GM18508 (cell line): ENCODE measurements around the gene MBLAC1.

Experiments used
- ATAC-seq: cut with Tn5 transposase; IDR thresholded peaks from one replicate; pipeline ENCODE4 v1.9.1; 2021; ENCODE audit warnings: moderate number of reproducible peaks; ENCODE audit not compliant: insufficient read depth, unreplicated experiment

The MBLAC1 gene

DNA sequence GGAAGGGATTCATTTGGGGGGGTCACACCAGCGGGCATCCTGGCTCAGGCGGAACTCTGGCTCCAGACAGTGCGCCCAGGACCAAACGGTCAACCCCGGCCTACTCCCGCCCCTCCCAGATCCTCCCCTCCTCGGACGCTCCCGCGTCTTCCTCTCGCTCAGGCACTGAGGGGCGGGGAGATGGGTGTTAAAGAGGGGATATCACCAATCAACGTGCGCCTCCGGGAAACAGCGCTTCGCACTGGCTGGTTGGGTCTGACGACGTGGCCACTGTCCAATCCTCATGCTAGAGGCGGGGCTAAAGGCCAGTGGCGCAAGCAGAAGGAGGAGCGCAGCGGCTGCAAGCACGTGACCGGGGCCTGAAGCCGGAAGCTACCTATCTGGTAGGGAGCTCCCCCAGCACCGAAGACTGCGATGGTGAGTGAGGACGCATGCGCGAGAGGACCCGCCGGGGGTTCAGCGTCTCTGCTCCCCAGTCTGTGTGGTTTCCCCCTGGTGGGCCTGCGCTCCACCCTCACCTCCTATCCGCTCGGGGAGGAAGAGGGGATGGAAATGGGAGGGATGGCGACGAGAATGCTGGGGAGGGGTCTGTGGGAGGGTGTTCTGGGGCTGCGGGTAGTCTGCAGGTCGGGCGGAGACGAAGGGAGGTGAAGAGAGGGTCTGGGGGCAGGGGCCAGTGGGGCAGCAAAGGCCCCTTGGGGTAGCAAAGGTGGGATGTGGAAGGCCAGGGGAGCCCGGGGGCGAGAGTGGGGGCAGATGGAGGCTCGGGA is 22.0 kb downstream of the MBLAC1 start, which contains the start of gene LAMTOR4:
LAMTOR4 (plus strand) TSS at position 360 of the 770 bp plus-strand sequence; CDS start at position 415, 55 bp downstream.
- peak; percentile 97 for ATAC-seq

DNA sequence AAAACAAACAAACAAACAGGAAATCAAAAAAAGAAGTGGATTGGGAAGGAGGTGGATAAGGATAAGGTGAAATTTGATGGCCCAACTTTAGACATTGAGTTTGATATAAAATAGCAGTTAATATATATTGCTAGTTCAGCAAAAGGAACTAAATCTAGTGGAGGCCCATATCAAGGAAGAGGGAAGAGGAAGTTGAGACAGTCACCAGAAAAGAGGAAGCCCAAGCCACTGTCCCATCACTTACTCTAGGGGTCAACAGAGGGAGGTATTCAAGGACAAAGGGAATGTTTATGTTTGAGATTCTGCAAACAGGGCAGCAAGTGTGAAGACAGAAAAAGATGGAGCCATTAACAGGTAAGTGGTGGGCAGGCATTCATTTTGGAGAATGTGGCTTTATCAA is 25.6 kb downstream of the MBLAC1 start:
- ATAC-seq = no peak

DNA sequence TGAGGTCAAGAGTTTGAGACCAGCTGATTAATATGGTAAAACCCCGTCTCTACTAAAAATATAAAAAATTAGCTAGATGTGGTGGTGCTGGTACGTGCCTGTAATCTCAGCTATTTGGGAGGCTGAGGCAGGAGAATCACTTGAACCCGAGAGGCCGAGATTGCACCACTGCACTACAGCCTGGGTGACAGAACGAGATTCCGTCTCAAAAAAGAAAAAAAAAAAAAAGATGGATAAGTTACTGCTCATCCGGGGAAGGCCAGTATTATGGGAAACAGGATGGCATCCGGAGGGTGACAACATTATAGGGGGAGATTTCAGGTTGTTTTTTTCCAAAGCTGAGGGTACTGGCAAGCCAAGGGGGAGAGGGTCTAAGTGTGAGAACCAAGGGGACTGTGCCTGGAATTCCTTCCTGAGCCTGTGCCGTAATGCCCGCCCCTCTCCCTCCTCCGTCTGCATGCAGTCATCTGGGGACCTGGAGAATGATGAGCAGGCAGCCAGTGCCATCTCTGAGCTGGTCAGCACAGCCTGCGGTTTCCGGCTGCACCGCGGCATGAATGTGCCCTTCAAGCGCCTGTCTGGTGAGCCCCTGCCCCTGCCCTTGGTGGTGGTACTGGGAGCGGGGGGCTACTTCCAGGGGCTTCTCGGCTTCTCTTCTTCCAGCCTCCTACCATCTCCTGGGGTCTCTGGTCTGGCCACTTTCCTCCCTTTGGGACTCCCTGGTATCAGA is 26.3 kb downstream of the MBLAC1 start:
- no peak for ATAC-seq

DNA sequence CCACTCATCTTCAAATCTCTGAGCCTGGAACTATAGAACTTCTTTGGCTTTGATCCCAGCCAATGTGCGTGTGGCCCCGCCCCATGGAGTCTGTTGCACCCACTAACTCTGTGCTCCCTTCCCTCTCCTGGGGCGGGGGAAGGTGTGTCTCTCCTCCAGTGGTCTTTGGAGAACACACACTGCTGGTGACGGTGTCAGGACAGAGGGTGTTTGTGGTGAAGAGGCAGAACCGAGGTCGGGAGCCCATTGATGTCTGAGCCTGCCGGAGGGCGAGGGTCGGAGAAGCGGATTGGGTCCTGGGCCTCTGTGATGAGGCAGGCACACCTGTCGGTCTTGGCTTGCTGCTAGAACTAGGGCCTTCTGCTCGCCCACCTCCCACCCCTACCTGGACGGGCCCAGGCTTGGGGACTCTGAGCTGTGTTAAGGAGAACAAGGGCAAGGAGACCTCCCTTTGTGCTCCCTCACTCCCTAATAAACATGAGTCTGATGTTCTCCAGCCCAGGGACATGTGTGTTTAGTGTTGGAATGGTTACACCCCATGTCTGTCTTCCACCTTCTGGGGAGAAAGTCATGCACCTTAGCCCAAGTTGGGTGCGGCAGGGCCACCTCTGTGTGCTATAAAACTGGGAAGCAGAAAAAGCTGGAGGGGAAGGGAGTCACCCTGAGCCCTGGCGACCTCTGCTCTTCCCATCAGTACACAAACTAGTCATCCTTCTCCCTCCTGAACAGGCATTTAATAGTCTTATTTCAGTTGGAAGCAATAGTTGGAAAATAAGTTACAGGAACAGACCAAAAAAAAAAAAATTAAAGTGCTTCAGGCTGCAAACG is 27.2 kb downstream of the MBLAC1 start:
- ATAC-seq = no peak

DNA sequence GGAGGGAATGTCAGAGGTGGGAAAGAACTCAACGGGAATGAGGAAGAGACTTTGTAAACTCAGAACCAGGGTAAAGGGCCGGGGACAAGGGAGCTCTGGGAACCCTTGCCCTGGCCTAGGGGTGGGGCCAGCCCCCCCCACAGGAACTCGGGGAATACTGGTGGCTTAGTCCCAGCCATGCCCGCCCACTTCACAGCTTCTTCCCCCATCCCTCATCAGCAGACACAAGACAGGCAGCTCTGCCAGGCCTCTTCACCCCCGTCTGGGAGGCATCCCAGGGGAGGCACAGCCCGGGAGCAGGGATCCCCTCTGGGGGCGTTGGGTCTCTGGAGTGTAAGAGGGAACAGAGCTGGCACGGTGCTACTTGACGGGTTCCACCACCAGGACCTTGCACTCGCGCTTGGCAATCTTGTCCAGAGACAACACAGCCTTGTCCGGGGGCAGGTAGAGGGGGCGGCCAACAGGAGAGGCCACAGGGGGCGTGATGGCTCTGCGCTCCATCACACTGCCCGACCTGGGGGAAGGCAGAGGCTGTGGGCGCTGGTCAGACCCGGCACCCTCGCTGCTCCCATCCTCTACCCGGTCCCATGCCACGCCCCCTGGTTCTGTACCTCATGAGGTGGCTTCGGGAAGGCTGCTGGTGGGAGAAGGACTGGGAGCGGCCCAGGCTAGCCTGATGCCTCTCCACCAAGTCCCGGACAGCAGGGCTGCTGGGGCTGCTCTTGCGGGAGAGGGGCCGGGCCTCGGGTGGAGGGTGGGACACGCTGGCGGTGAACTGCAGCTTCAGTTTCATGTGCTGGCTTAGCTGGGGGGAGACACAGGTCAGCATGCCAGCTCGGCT is 28.1 kb downstream of the MBLAC1 start:
- no peak for ATAC-seq

DNA sequence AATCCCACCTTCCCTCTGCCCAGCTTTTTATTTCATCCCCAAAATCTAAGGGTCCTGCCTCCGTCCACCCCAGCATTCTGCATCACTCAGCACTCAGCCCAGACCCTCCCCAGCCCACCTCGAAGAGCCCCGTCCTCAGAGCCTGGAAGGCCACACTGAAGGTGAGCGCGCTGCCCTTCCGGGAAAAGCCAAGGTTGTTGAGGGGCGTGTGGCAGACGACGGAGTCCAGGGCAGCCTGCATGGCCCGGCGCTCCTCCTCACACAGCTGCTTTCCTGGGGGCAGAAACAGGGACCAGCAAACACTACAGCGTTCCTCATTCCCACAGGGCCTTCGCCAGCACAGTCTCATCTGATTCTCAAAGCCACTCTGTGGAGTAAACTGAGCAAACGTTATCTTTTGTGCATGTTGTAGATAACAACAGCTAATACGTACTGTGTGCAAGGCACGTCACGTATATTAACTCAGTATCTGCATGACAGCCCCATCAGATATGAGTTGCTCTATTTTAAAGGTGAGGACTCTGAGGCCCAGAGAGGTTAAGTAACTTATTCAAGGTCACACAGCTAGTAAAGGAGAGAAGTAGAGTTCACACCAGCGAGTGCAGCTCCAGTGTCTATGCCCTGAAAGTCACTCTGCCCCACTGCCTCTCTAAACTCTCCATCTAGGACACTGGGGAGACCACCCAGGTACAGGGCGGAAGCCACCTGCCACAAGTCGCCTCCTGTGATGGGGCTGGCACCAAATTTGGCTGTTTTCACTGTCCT is 29.0 kb downstream of the MBLAC1 start:
- ATAC-seq = no peak

DNA sequence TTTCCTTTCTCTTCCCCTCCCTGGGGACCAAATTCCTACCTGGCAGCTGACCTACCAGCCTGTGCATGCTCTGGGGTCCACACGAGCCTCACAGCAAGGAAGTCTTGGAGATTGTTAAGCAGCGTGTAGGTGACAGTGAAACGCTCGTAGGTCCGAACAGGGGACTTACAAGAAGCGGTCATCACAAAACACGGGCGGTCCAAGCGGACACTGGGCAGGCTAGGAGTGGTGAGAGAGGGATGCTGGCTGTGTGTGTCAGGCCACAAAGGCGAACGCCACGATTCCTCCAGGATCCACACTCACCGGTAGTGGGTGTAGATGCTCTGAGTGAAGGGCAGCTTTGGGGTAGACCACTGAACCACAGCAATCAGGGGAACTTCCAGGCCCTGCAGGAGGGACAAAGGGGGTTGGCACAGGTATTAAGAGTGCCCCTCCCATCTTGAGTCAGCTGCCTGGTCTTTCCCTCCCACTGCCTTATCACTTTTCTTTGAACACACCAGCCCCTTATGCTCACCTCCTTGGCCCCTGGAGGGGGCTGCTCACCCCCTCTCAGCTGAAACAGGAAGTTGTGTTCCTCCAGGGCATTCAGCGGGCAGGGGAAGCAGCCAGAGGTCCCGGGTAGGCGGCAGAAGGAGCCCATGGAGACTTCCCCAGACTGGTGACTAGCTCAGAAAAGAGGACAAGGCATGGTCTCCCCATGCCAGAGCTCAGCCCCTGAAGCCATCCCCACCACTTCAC is 29.7 kb downstream of the MBLAC1 start:
- ATAC-seq = no peak

DNA sequence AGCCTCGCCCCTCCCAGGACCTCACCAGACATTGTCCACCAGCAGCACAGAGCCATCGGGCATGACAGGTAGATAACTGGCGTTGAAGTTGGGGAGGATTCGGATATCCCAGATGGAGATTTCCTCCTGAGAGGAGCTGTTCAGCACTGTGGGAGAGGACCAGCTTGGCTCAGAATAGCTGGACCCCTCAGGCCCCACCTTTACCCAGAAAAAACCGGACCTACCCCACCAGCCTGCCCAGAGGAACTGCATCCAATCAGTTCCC is 30.2 kb downstream of the MBLAC1 start:
- no peak for ATAC-seq

DNA sequence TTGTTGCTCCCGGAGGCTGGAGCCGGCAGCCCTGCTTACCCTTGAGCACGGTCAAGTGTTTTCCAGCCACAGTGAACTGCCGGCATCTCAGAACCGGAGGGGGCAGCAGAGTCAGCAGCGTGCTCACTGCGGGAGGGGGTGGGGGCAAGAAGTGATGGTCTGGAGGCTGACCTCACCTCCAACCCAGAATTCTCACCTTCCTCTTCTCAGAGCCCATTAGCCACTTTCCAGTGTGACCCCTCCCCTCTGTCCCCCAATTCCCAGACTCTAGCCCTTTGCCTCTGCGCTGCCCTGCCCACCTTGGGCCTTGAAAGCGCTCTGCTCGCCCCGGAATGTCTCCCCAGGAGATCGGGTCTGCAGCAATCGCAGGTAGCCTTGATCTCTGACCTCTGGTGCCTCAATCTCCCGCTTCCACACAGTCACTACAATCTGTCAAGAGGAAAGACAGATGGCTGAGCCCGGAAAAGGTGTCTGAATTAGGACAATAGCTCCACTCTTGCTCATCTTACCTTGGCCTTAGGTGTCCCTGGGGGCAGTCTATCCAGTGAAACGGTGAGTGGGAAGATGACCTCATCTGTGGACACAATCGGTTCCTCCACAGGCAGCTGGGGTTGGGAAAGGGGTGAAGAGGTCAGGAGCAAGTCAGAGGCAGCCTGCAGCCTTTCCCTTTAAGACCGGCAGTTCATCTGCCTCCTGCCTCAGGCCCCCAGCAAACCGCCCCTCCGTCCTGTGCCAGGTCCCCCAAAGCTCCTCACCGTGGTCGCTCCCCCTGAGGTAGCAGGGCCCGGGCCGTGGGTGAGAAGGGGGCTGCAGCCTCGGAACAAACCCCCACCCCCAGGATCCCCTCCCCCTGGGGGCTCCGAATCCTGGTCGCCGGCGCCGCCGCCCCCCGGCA is 30.8 kb downstream of the MBLAC1 start:
- ATAC-seq = no peak

DNA sequence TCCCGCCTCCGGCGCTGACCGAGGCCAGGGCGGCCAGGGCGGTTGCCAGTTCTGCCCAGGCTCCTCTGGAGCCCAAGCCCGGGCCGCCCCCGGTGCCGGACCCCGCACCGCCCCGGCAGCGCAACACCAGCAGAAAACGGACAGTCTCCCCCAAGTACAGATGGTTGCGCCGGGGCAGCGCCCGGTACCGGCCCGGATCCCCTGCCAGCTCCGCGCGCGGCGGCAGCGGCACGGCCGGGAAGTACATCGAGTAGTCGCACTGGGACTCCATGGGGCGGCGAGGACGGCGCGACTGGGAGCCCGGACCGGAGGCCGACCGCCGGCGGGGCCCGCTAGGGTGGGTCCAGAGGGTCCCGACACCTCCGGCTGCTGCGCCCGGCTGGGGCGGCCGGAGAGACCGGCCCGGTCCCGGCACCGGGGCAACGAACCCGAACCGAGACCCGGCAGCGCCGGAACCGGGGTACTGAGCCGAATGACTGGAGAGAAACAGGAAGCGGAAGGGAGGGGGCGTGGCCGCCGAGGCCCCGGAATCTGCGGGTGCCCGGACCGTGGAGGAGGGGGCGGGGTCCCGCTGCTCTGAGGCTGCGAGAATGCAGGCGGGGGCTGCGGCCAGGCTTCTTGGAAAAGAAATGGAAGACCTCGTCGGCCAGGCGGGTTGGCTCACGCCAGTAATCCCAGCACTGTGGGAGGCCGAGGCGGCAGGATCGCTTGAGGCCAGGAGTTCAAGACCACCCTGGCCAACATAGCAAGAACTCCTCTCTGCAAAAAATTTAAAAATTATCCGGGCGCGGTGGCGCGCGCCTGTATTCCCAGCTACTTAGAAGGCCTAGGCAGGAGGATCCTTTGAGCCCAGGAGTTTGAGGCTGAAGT is 31.7 kb downstream of the MBLAC1 start, which contains the start of gene TRAPPC14:
TRAPPC14 (minus strand) TSS at position 495 of the 870 bp plus-strand sequence; CDS start at position 271, 224 bp downstream.
- ATAC-seq = no peak

DNA sequence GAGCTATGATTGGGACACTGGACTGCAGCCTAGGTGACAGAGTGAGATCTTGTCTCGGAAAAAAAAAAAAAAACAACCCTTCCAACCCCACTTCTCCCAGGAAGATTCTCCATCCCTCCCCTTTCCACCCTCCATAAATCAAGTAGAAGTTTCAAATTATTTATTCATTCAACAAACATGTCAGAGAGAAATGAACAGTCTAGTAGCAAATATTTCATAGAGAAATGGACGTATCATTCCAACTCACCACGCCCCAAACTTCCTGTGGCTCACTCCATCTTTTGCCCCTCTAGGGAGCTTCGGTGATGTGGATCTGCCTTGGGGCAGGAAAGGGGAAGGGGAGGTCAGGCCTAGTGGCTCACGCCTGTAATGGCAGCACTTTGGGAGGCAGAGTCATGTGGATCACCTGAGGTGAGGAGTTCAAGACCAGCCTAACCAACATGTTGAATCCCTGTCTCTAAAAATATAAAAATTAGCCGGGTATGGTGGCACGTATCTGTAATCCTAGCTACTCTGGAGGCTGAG is 32.4 kb downstream of the MBLAC1 start:
- no peak for ATAC-seq

DNA sequence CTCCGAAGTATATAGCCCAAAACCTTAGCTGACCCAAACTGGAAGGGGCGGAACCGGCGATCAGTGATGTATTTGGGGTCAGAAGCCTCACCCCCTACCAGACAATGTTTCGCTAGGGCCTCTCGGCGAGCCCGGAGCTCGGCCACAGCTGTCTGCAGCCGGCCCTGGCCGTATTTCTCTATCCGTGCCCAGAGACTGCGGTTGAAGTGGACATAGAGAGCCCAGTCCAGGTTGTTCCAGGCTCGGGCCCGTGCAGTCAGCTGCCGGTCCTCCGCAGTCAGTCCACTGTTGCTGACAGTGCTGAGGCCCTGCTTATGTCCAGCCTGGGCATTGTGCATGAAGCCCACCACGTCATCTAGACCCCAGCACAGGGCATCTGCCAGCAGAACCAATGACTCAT is 33.3 kb downstream of the MBLAC1 start:
- ATAC-seq = no peak

DNA sequence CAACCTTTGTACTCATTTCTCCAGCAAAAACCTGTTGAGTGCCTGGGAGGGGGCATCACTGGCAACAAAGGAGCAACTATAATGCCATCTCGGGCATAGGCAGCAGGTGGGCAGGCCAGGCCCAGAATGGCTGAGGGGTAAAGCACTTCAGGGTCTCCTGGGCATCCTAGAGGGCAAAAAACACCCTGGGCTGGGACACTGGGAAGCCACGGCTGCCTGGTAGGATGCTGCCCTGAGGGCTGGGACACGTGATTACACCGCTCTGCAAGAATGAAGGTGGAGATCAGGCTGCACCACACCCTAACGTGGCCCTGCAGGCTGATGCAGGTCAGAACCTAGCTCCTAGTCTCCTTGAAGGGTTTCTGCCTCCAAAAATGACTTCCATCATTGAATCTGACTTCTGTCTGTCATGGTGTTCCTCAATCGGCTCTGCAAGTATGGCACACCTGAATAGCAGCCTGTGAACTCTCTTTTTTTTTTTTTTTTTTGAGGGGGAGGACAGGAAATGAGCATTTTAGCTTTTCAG is 36.3 kb downstream of the MBLAC1 start:
- no peak for ATAC-seq

DNA sequence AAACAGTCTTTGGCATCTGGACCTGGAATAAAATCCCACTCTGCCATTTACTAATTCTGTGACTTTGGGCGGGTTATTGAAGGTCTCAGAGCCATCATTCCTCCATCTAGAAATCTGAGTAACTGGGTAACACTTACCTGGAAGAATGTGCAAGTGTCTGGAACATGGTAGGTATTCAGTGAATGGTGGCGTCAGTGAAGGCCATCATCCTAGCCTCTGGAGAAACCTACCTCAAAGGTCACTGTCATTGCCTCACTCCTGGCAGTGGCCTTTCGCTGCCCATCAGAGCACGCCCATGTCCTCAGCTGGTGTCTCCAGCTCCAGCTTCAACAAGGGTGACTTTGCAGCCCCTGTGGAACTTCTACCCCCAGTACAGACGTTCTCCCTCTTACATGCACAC is 37.1 kb downstream of the MBLAC1 start:
- no peak for ATAC-seq

DNA sequence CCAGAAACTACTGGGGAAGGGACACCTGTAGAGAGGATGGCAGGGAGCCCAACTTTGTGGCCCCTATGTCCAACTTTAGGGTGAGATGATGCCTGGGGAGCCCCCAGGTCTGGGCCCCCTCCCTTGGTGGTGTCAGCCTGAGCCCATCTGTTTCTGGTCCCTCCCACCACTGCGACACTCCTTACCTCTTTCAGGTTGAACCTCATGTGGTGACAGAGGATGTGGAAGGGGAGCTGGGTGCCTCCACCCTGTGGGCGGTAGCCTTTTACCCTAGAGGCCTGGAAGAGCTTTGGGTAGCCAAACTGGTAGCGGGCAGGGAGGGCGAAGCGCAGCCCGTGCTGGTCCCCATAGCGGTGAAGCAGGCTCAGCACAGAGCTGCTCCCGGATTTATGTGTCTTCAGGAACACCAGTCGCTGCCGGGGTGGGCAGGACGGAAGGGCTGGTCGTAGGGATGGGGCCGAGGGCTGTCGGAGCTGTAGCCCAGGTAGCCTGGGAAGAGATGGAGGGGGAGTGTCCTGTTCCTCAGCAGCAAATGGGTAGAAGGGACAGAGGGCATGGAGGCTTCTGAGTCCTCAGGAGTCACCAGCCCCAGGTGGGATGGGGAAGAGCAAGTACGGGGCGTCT is 39.7 kb downstream of the MBLAC1 start:
- ATAC-seq = no peak
